ENCODE results near the gene DAPK2.
A peak's percentile ranks its signal among the peaks of the same experiment; 100 is the strongest.
"Not testable (repeated sequence)": the region's sequence is repeated elsewhere in the genome, so short reads cannot be mapped to it uniquely, and the experiment has no call there.

The DAPK2 gene

DNA sequence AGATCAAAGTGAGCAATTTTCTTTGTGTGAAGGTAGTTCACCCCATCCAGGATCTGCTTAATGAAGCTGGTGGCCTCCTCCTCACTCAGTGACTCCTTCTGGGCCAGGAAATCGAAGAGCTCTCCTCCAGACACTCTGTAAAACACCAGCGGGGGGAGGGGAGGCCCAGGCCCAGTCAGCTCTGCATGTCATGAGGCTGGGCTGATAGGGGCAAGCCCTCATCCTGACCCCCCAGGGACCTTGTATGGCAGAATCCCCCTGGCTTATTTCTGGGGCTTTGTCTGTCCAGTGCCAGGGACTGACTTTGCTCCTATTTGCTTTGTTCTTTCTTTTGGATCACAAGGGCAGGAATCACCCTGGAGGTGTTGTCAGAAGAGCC, 74.9 kb downstream of the DAPK2 start:
- DNase-seq: no peak

DNA sequence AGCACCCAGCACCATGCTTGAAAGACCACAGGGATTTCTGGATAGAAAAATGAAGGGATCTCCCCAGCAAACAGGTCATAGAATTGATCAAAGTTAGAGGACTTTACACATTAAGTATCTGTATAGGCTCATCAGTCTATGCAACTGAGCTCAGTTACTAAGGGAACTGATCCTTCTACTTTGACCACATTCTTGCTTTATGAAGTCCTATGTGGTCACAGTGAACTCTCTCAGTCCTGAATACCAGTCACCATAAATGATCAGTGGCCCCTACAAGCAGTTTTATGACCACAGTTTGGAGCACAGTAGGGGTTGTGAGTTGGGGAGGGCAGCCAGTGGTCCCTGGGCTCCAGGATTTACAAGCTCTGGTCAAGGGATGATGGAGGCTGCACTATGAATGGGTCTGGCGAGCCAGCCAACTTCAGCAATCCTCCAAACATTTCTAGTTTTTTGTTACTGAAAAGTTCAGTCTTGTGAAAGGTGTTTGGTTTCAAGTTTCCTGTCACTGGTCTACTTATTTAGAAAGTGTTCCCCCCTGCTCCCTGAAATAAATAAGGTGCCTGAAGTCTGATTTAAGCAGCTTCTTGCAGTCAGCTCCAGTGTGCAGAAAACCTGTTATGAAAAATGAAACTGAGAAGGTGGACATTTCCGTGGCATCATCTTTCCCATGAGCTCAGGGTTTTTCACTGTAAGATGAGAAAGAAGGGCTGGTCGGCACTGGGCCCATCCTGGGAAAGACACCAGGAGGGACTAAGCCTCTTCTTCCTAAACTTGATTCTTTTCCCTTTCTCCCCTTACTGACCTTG, 75.5 kb downstream of the DAPK2 start:
- DNase-seq: no peak

DNA sequence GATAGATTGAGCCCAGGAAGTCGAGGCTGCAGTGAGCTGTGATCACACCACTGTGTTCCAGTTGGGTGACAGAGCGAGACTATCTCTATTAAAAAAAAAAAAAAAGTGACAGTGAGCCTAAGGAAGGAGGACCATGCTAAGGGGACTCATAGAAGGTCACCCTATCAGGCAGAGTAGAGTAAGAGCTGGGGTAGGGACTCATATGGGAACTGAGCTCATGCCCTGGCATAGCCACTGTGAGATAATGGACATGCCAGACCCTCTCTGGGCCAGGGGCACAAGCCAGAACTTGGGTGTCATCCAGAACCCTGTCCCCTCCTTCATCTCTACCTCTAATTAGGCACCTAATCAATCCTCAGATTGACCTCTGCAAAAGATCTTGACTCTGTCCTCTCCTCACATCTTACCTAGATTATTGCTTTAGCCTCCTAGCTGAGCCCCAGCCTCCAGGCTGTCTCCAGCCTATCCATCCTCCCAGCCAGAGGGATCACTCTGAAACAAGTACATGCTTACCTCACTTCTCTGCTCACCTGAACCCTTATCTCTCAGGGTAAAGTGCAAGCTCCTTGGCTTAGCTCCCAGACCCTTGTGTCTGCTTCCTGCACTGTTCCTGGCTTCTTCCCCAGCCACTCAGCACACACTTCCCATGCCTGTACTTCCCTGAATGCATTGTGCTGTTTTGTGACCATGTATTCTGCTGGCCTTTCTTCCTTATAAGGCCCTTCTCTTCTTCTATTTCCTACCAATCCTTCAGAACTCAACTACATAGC, 76.4 kb downstream of the DAPK2 start:
- no peak for DNase-seq

DNA sequence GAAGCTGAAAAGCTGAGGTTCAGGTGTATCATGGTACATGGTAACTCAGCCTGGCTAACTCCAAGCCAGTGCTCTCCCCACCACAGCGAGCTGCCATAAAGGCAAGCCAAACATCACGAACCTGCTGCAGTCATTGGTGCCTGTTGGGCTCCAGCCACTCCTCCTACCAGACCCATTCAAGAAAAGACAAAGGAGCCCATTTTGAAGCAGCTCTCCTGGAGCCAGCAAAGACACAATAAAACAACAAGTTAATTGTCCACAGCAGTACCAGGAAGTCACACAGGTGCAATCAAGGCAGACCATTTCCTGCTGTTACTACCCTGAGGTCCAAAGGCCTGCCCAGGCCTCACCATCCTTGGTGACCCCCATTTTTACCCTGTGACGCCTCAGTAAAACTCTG, 77.6 kb downstream of the DAPK2 start:
- DNase-seq: no peak

DNA sequence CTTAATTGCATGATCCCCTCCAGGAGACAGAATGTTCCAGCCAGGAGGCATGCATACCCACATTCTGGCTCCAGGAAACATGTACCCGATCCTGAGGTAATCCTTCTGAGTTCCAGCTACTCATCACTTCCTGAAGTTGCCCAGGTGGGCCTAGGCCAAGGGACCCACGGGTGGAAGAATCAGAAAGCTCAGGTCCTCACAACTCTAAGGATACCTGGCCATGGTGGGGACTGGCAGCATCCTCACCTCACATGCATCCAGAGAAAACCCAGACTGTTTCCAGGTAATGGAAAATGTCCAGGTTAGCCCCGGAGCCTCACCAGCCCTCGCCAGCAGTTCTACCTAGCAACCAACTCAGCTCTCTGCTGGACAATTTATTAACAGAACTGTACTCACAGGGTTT, 78.2 kb downstream of the DAPK2 start:
- no peak for DNase-seq

DNA sequence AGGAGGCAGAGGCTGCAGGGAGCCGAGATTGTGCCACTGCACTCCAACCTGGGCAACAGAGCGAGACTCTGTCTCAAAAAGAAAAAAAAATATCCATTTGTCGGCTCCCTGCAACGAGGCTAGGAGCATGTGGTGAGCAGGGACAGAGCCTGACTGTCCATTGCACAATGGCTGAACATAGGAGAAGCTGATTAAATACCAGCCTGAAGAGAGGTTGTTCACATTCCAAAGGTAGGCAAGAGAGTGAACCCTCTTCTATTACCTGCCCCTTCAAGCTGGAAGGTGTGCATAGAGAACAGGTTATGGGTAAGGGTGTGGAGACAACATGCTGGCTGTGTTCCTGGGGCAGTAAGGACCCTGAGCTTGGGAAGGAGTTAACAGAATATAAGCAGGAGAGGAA, 78.7 kb downstream of the DAPK2 start:
- DNase-seq: no peak

DNA sequence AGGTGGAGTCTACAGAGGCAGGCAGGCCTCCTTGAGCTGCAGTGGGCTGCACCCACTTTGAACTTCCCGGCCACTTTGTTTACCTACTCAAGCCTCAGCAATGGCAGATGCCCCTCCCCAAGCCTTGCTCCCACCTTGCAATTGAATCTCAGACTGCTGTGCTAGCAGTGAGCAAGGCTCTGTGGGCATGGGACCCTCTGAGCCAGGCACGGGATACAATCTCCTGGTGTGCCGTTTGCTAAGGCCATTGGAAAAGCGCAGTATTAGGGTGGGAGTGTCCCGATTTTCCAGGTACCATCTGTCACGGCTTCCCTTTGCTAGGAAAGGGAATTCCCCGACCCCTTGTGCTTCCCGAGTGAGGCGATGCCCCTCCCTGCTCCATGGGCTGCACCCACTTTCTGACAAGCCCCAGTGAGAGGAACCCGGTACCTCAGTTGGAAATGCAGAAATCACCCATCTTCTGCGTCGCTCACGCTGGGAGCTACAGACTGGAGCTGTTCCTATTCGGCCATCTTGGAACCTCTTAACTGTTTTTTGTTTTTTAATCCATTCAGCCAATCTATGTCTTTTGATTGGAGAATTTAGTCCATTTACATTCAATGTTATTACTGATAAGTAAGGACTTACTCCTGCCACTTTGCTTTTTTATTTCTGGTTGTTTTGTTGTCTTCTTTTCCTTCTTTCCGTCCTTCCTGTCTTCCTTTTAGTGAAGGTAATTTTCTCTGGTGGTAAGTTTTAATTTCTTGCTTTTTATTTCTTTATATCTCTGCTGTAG, 83.2 kb downstream of the DAPK2 start:
- DNase-seq: not testable (repeated sequence)

DNA sequence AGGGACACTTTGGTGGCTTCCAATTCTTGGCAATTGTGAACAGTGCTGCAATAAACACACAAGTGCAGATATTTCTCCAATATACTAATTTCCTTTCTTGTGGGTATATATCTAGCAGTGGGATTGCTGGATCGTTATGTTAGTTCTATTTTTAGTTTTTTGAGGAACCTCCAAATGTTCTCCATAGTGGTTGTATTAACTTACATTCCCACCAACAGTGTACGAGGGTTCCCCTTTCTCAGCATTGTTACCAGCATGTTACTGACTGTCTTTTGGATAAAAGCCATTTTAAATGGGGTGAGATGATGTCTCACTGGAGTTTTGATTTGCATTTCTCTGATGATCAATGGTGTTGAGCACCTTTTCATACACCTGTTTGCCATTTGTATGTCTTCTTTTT, 92.8 kb downstream of the DAPK2 start:
- DNase-seq: no peak

DNA sequence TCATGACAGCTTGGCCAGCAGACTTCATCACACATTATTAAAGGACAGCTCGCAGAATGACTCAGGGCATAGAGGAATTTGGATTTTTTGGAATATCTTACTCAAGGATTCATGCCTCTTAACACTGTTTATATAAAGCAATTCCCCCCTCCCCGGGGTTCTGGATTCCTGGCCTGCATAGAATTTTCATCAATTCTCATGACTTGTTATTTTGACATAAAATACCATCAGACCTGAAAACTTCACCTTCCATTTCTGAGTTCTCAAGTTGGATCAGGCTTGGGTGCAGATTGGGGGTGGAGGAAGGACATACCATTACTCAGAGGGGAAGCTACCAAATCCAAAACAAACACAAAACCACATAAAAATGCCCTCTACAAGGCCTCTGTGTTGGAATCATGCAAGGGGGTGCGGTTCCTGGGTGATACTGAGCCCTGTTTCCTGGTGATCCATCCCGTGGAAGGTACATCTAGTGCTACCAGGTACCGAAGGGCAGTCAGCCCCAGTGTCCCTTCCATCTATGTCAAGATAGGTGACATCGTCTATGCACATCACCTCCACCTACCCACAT, 95.3 kb downstream of the DAPK2 start:
- no peak for DNase-seq

DNA sequence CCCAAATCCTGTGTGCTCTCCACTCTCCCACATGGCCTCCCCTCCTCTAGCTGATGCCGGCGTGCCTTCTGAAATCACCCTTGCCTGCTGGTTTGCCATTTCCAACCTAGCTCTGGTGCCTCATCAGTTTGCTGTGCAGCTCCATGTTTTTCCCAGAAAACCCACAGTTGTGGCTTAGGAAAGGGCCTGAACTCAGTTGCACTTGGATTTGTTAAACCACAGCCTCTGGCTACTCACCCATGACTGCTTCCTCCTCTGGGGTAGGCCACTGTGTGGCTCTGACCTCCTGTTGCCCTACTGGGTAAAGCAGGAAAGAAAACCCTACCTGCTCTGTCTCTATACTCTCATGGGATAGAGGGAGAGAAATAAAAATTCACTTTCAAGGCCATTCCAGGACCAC, 97.3 kb downstream of the DAPK2 start:
- DNase-seq: no peak

DNA sequence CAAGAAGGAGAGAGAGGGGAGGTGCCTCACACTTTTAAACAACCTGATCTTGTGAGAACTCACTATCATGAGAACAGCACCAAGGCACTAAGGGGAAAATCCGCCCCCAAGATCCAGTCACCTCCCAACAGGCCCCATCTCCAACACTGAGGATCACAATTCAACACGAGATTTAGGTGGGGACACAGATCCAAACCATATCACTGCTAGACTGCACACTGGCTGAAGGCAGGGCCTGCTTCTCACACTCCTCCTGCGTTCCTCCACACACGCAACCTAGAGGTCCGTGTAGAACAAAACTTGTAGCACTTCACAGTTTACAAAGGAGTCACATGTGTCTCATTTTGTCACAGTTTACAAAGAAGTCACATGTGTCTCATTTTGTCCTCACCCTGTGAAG, 97.8 kb downstream of the DAPK2 start:
- DNase-seq: no peak

DNA sequence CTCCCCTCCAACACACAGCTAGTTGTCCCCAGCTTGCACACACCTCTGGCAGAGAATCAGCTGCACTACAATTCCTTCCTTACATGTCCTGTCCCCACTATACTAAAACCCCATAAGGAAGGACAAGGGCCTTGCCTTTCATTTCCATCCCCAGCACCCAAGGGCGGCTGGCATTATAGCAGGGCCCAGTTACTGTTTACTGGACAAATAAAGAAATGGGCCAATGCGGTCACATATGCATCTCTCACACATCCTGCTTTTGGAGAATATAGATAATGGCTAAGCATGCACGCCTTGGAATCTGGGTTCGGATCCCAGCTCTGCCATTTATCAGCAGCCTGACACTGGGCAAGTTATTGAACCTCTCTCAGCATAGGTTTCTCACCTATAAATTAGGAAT, 99.1 kb downstream of the DAPK2 start:
- no peak for DNase-seq

DNA sequence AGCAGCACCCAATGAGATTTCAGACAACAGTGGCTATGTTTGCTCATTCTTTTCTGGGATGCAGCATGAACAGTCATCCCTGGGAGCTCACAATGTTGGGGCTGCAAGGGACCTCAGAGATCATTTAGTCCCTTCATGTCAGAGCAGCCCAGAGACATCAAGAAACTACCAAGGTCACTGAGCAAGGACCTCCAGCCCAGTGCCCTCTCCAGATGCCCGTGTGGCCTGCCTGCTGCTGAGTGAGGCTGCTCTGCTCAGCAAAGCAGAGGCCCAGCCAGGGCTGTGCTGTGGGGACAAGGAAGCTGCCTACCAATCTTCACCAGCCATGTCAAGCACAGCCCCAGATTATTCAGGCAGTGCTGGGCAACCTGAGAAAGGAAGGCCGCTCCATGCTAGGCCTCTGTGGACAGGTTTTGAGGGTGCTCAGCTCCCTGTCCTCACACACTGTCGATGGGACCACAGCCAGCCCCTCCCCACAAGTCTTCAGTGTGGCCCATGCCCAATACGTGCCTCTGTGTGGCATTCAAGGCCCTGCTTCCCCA, 99.7 kb downstream of the DAPK2 start:
- no peak for DNase-seq

DNA sequence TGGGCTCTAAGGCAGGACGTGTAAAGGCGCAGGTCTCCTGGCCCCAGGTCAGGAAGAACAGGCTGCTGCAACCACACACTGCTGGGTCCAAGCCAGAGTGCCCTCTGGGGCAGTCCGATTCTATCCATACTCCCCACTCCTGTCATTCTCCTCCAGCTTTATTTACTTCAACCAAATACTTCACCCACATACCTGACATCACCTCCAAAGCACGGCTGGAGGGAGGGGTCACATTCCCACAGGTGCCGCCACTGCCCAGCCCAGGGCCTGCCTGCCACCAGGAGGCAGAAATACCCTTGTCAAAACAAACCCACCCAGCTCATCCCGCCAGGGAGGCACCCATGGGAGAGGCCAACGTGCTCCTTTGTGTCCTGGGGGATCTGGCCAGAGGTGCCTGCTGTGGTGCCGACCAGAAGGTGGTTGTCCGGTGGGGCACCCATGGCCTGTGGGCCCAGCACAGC, 100.4 kb downstream of the DAPK2 start:
- DNase-seq: no peak

DNA sequence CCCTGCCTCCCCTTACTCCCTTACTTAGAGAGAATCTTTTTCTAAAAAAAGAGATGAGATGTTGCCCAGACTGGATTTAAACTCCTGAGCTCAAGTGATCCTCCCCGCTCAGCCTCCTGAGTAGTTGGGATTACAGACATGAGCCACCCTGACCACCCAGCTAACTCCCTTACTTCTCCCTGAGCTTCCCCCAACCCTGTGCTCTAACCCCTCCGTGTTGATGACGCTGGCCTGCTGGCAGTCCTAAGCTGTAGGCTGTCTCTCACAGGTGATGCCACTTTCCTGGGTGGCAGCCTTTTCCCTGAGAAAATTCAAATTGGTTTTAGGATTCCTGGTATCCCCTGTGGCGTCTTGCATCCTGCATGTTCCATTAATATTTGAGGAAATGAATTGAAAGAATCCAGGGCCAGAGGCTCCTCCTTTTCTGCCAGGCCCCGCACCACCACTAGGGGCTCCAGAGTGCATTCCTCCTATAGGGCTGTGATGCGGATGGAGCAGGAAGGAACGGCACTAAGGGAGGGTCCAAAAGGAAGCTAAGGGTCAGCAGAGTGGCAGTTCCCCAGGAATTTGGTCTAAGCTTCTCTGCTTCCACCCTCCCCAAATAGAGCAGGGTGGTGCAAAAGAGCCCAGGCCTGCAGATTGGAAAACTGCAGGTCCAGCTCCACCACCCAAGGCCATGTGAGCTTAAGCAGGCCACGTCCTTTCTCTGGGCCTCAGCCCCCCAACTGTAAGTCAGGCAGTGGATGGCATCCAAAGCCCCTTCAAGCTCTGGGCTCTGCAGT, 101.1 kb downstream of the DAPK2 start:
- DNase-seq: peak; percentile 31 to 55

DNA sequence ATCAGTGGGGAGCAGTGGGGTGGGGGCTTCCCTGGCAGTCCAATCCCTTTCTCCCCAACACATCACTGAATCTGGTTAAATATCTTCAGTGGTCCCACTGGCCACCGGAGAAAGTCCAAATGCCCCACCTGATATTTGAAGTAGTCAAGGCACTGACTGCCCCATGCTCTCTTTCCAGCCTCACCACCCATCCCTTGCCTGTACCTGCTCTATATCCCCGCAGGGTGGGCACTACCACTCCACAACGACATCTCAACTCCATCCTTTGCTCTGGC, 101.7 kb downstream of the DAPK2 start:
- DNase-seq: no peak

DNA sequence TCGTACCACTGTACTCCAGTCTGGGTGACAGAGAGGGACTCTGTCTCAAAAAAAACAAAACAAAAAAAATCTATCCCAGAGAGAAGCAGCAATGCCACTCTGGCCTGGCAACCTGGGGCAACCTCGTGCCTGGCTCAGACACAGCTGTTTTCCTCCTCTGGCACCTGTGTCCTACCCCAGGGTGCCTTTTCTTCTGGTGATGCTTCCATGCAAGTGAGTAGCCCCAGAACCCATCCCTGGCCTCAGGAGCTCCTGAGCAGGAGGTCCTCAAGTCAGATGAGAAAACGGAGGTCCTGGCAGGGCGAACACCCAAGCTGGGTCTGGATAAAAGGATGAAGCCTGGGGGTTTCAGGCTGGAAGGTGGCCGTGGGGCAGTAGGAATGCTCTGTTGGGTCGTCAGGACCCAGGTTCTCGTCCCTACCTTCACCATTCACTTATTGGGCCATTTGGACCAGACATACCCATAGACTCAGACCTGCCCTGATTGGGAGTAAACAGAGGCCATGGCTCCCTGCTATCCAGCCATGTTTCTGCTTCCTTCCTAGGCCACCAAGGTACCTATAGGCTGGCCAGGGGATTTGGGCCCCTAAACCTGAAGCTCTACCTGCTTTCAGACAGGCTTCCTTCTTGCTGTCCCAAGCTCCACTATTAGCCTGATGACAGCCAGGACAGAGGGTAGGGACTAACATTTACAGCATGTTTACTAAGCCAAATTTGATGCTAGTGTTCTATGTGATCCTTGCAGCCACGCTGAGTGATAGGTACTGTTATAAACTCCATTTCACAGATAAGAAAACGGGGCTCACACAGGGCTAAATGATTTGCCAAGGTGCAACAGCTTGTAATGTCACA, 102.2 kb downstream of the DAPK2 start:
- DNase-seq: no peak

DNA sequence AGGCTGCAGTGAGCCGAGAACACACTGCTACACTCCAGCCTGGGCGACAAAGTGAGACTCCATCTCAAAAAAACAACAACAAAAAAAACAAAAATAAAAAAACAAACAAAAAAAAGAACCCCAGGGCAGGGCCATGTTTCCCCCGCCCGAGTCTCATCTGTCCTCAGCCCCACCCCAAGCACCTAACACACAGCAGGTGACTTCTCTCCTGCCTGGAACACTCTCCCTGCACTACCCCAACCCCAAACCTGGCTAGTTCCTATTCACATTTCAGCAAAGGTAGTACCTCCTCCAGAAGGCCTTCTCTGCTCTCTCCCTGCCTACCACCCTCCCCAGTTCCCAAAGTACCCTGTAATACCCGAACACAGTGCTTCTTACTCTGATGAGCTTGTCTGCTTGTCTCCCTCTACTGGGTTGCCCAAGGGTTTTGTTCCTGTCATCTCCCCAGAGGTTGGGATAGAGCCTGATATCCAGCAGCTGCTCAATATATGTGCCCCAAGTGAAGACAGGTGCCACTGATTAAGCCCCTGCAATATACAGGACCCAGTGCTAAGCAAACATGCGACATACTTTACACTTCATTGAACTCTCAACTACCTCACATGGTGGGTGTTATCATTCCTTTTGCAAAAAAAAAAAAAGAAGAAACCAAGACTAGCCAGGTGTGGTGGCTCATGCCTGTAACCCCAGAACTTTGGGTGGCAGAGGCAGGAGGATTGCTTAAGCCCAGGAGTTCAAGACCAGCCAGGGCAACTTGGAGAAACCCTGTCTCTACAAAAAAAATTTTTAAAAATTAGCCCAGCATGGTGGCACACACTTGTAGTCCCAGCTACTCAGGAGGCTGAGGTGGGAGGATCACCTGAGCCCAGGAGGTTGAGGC, 103.6 kb downstream of the DAPK2 start:
- no peak for DNase-seq

DNA sequence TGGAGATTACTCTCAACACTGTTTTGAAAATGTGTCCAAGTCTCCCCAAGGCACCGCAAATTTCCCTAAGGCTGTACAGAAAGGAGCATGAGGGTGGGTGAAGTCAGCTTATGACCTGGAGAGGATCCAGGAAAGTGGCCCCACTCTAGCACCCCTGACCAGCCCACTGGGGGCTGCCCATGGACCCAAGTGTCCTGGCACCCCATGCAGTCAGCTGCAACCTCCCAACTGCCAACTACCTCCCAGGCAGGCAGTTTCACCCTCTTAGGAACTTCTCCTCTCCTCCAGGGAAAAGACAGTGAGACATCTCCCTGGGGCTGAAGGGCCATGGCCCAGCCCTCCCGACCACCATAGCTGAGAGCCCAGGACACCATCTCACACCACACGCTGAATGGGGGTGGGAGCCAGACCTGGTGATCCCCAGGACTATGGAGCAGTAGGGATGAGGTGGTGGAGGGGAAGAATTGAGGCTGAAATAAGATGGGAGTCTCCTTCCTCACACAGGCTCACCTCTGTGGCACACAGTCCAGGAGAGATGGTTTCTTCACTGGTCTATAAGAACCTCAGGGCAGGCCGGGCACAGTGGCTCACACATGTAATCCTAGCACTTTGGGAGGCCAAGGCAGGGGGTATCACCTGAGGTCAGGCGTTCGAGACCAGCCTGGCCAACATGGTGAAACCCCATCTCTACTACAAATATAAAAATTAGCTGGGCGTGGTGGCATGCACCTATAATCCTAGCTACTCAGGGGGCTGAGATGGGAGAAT, 104.4 kb downstream of the DAPK2 start:
- DNase-seq: no peak

All from hippocampal formation (tissue), 2 donors.